ENCODE results near the gene CACNA1C. TPM values are rescaled to one million over a fixed set of nuclear protein-coding genes. Genes with fewer than 3 reads are reported as not detected.

The CACNA1C gene
- total RNA-seq, 1 experiment from 2014 or later = 1.1 TPM

GRCh38 chr12:2483713-2484112, 430.9 kb downstream of the CACNA1C start:
- Histone ChIP-seq H4K20me1 (ENCODE audit: control insufficient read depth, insufficient read depth, insufficient read length) (no peaks in the 10 kb centered on the region), H3K4me1 (ENCODE audit: insufficient read depth, low read length) (no peaks in the 10 kb centered on the region), H3K23ac (ENCODE audit: insufficient read length, low read depth, low read length) (no peak overlapping the region), H2BK120ac (ENCODE audit: low read depth, low read length, poor library complexity, severe bottlenecking) (no peak overlapping the region), H2BK15ac (ENCODE audit: low read depth, low read length) (no peak overlapping the region), H3K4ac (ENCODE audit: low read depth, low read length) (no peak overlapping the region), H3K18ac (ENCODE audit: insufficient read length, low read depth, low read length) (no peak overlapping the region), H3K79me1 (ENCODE audit: insufficient read depth, low read depth, low read length, poor library complexity, severe bottlenecking) (no peaks in the 10 kb centered on the region), H3K9me3 (ENCODE audit: control insufficient read depth, low read depth, low read length) (no peaks in the 10 kb centered on the region), H3K9ac (ENCODE audit: extremely low read depth, insufficient read length, low read length) (no peak overlapping the region), H2AFZ (ENCODE audit: low read length) (no peak overlapping the region), H3K27me3 (ENCODE audit: insufficient read depth, low read length) (no peaks in the 10 kb centered on the region), H3K56ac (ENCODE audit: insufficient read length, low read depth, low read length) (no peak overlapping the region), H4K5ac (ENCODE audit: insufficient read length, low read depth, low read length) (no peak overlapping the region), H2BK5ac (ENCODE audit: insufficient read length, low read length) (no peak overlapping the region), H3K79me2 (ENCODE audit: insufficient read depth, low read length) (no peaks in the 10 kb centered on the region), H2AK5ac (ENCODE audit: insufficient read length, low read length) (no peak overlapping the region), H4K91ac (ENCODE audit: insufficient read length, low read depth, low read length) (no peak overlapping the region), H3K14ac (ENCODE audit: insufficient read depth, low read length) (no peak overlapping the region), H2BK20ac (ENCODE audit: low read depth, low read length, poor library complexity, severe bottlenecking) (no peak overlapping the region), H3K23me2 (ENCODE audit: insufficient read length, low read depth, low read length, poor library complexity, severe bottlenecking) (no peaks in the 10 kb centered on the region), H2BK12ac (ENCODE audit: insufficient read length, low read depth, low read length) (no peak overlapping the region), H3K27ac (ENCODE audit: insufficient read length, low read depth, low read length) (no peak overlapping the region), H3K4me2 (ENCODE audit: insufficient read depth, insufficient read length, low read length) (no peak overlapping the region), H3T11ph (ENCODE audit: low read length) (no peak overlapping the region), H4K8ac (replicated peaks; ENCODE audit: insufficient read length, low read depth, low read length) (no peak overlapping the region)
- TF ChIP-seq CTCF (conservative IDR thresholded peaks at IDR 0.05) = no peak
- Mint-ChIP-seq H3K4me3 (no peak overlapping the region), H3K27ac (no peak overlapping the region), H3K9me3 (no peaks in the 10 kb centered on the region; a peak in 1 of 5 replicates), H3K36me3 (ENCODE audit: insufficient read depth in 1 of 3, low read depth in 3 of 3) (no peaks in the 10 kb centered on the region), H3K4me1 (no peaks in the 10 kb centered on the region), H3K27me3 (ENCODE audit: low read depth) (peaks cover 4% of the 10 kb centered on the region)
- no CpG with 5 or more reads among the region's 3 CpGs for WGBS (ENCODE audit: extremely low coverage, insufficient read length, low lambda C conversion rate)
- no peak for DNase-seq

All from H9 (cell line).